HCT116 (cell line): ENCODE data around the gene CDC45.

Experiments
- CTCF ChIP-seq, 3 experiments: fragments of 200-600 bp in 1 of 3; sonication (generic) in 1 of 3; IDR thresholded peaks in 2 of 3; conservative IDR thresholded peaks in 1 of 3; 2 replicates each; pipeline ENCODE4 v1.5.1; 2012 to 2017; ENCODE audit warnings: low read depth in 2 of 3, low read length in 2 of 3, antibody characterized with exemption in 1 of 3, borderline replicate concordance in 1 of 3, control low read depth in 1 of 3, mild to moderate bottlenecking in 1 of 3, mixed read lengths in 1 of 3, mixed run types in 1 of 3, moderate library complexity in 1 of 3; ENCODE audit not compliant: insufficient read depth in 1 of 3
- EZH2 ChIP-seq: fragments of 200-600 bp; sonication (generic); IDR thresholded peaks from 2 replicates; pipeline ENCODE4 v1.6.1; 2017; ENCODE audit warnings: antibody characterized with exemption, mixed run types
- SRF ChIP-seq: IDR thresholded peaks from 2 replicates; pipeline ENCODE4 v1.6.1; 2012; ENCODE audit warnings: low read depth

GRCh38 chr22:19447330-19448075, 32.2 kb upstream of the CDC45 start, which contains the start of gene C22orf39:
- TF ChIP-seq CTCF (IDR thresholded peaks at IDR 0.05 in 2 of 3, conservative IDR thresholded peaks at IDR 0.05 in 1 of 3; ENCODE audit: borderline replicate concordance in 1 of 3, insufficient read depth in 1 of 3, low read depth in 2 of 3, low read length in 2 of 3) = no peak
- no peak for TF ChIP-seq SRF
- TF ChIP-seq EZH2 = no peak
